SJSA1 (cell line): ENCODE results near the gene MAGI3. TPM values are rescaled to one million over a fixed set of nuclear protein-coding genes. Genes with fewer than 3 reads are reported as not detected.
"Not testable (repeated sequence)": the region's sequence is repeated elsewhere in the genome, so short reads cannot be mapped to it uniquely, and the experiment has no call there.

ENCODE experiments used
- DNase-seq, 2 experiments: peaks; one replicate each; pipeline ENCODE4 v3.0.0-alpha.2; 2015 to 2020; ENCODE audit warnings: low spot score in 2 of 2, low read depth in 1 of 2
- H3K27ac ChIP-seq: fragments of 250-450 bp; sonication (Bioruptor Pico); 2 replicates; pipeline ENCODE4 v1.5.1; 2020; ENCODE audit warnings: mild to moderate bottlenecking, moderate library complexity
- H3K27me3 ChIP-seq: fragments of 250-450 bp; sonication (Bioruptor Pico); replicated peaks from 2 replicates; pipeline ENCODE4 v1.5.1; 2020; ENCODE audit warnings: mild to moderate bottlenecking, moderate library complexity
- H3K36me3 ChIP-seq: fragments of 250-450 bp; sonication (Bioruptor Pico); 2 replicates; pipeline ENCODE4 v1.5.1; 2020; ENCODE audit warnings: mild to moderate bottlenecking
- H3K4me1 ChIP-seq: fragments of 250-450 bp; sonication (Bioruptor Pico); replicated peaks from 2 replicates; pipeline ENCODE4 v1.6.1; 2021; ENCODE audit warnings: mild to moderate bottlenecking
- H3K4me3 ChIP-seq: fragments of 250-450 bp; sonication (Bioruptor Pico); 2 replicates; pipeline ENCODE4 v1.5.1; 2020; ENCODE audit warnings: mild to moderate bottlenecking
- H3K9me3 ChIP-seq: fragments of 250-450 bp; sonication (Bioruptor Pico); replicated peaks from 2 replicates; pipeline ENCODE4 v1.5.1; 2020; ENCODE audit warnings: mild to moderate bottlenecking
- total RNA-seq: library from RNA; depleted of rRNA; stranded (reverse); fragments of >200 nt; shearing (Covaris generic); gene quantifications from 2 replicates; pipeline ENCODE4 v1.2.3, GENCODE V29; 2014

The MAGI3 gene
- total RNA-seq, 1 experiment from 2014 or later: 25.4 TPM

DNA sequence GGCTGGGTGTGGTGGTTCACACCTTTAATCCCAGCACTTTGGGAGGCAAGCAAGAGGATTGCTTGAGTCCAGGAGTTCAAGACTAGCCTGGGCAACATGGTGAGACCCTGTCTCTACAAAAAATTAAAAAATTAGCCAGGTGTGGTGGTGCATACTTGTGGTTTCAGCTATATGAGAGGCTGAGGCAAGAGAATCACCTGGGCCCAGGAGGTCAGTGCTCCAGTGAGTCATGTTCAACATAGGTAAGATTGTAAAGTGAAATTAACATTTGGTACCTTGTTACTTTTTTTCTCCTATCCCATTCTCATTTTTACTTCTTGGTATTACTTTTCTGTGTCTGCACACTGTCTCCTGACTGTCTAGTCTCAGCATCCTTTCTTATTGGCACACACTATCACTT lies 19.0 kb downstream of the MAGI3 start:
- Histone ChIP-seq H3K27me3 (no peaks in the 10 kb centered on the region), H3K4me1 (peaks cover 3% of the 10 kb centered on the region; the same call in 1 of the 2 replicates), H3K4me3 (no peak overlapping the region), H3K36me3 (peaks cover 3% of the 10 kb centered on the region; the same call in 1 of the 2 replicates), H3K27ac (no peak overlapping the region), H3K9me3 (no peaks in the 10 kb centered on the region)
- DNase-seq: no peak

- not testable (repeated sequence) for H3K4me3 ChIP-seq, DNase-seq, H3K36me3 ChIP-seq, H3K4me1 ChIP-seq, H3K27me3 ChIP-seq, H3K27ac ChIP-seq, H3K9me3 ChIP-seq
Measured at GRCh38 chr1:113412020-113412419, 21.7 kb downstream of the MAGI3 start.

DNA sequence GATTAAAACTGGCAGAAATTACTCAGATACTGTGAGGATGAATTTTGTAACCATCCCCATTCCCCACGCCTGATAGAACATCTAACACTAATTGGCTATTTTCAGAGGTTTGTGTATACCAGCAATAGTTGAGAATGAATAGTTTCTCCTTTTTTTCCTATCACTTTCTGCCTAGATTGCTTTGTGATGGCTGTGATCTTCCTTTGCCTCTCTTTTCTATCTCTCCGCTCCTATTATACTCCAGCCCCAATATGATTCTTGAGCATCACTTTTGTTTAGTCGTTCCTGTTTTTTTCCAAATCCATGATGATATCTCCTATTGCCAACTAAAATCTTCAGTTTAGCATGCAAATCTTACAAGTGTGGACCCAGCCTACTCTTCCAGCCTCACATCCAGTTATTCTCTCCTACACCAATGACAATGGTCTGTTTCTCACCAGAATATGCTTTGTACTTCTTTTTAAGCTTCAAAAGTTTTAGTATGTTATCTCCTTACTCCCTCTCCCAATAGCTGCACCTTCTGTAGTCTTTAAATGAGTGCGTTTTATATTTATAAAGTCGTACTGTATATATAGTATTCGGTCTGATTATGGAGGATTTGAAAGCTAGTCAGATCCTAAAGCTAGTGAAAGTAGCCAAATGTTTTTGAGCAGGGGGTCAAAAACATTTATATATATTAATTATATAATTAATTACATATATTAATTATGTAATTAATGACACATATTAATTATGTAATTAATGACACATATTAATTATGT lies 25.2 kb downstream of the MAGI3 start:
- DNase-seq: peak in 1 of 2 experiments; percentile 37
- Histone ChIP-seq H3K27me3 (no peaks in the 10 kb centered on the region), H3K27ac (no peak overlapping the region), H3K4me3 (no peak overlapping the region), H3K4me1 (peaks cover 4% of the 10 kb centered on the region; the same call in 1 of the 2 replicates), H3K36me3 (no peaks in the 10 kb centered on the region), H3K9me3 (no peaks in the 10 kb centered on the region)

DNA sequence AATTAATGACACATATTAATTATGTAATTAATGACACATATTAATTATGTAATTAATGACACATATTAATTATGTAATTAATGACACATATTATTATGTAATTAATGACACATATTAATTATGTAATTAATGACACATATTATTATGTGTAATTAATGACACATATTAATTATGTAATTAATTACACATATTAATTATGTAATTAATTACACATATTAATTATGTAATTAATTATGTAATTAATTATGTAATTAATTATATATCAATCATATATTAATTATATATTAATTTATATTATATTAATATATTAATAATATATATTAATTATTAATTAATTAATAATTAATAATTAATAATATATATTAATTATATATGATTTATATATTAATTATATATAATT lies 25.8 kb downstream of the MAGI3 start:
- not testable (repeated sequence) for H3K9me3 ChIP-seq, H3K4me1 ChIP-seq, H3K4me3 ChIP-seq, H3K36me3 ChIP-seq, H3K27ac ChIP-seq, DNase-seq, H3K27me3 ChIP-seq

GRCh38 chr1:113416496-113416895 lies 26.2 kb downstream of the MAGI3 start:
- H3K9me3 ChIP-seq: no peaks in the 10 kb centered on the region
- peak in 1 of 2 experiments; percentile 24 for DNase-seq
- no peak overlapping the region for H3K27ac ChIP-seq
- H3K36me3 ChIP-seq: no peaks in the 10 kb centered on the region
- no peak overlapping the region for H3K4me3 ChIP-seq
- H3K4me1 ChIP-seq: peaks cover 4% of the 10 kb centered on the region; the same call in 1 of the 2 replicates
- no peaks in the 10 kb centered on the region for H3K27me3 ChIP-seq

DNA sequence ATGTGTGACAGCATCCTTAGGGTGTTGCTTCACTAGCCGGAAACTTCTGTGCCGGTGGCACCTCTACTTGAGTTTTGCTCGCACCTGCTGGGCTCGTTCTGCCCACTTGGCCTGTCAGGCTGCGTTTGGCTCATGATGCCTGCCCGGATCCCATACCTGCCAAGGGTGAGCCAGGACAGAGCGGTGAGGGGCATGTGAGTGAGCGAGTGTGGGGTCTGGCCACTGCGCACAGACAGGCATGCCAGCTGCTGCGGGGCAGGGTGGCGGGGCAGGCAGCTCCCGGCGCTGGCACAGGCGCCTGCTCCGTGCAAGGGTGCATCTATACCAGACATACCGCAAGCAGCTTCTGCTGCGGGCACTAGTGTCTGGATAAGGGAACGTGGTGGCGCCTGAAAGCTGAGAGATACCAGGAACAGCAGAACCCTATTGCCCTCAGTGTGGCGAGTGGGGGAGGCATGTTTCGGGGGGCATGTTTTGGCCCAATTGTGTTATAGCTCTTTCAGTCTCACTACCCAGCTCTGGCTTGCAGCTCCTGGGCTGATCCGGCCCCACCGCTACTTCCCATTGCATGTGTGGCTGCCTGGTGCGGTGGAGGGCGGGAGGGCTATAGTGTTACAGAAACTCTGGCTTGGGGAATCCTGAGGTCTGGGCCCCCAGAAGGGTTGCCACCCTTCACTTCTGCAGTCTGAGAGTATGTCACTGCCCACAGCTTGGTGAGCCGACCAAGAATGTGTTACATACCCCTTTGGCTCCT lies 32.2 kb downstream of the MAGI3 start:
- Histone ChIP-seq H3K4me1 (peaks cover 4% of the 10 kb centered on the region; the same call in 1 of the 2 replicates), H3K4me3 (no peak overlapping the region), H3K36me3 (no peaks in the 10 kb centered on the region), H3K27ac (no peak overlapping the region), H3K9me3 (no peaks in the 10 kb centered on the region), H3K27me3 (no peaks in the 10 kb centered on the region)
- DNase-seq: no peak

DNA sequence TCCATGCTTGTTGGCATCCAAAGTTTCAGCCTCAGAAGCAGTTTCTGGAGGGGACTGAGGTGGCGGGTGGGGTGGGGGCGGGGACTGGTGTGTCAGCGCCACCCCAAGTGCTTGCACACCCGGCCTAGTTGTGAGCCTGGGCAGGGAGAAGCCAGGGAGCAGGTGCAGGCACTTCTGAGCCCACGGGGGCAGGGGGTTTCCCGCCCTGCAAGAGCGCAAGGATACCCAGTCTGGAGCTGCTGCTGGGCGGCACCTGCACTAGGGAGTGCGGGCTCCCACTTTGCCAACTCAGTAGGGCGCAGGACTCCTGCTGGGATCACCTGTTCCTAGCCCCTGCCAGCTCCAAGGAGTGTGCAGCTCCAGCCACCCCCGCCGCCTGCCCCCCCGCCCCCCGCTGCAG lies 33.5 kb downstream of the MAGI3 start:
- Histone ChIP-seq H3K27ac (no peak overlapping the region), H3K36me3 (no peaks in the 10 kb centered on the region), H3K4me3 (no peak overlapping the region), H3K9me3 (no peaks in the 10 kb centered on the region), H3K4me1 (peaks cover 4% of the 10 kb centered on the region; the same call in 1 of the 2 replicates), H3K27me3 (no peaks in the 10 kb centered on the region)
- DNase-seq: no peak

DNA sequence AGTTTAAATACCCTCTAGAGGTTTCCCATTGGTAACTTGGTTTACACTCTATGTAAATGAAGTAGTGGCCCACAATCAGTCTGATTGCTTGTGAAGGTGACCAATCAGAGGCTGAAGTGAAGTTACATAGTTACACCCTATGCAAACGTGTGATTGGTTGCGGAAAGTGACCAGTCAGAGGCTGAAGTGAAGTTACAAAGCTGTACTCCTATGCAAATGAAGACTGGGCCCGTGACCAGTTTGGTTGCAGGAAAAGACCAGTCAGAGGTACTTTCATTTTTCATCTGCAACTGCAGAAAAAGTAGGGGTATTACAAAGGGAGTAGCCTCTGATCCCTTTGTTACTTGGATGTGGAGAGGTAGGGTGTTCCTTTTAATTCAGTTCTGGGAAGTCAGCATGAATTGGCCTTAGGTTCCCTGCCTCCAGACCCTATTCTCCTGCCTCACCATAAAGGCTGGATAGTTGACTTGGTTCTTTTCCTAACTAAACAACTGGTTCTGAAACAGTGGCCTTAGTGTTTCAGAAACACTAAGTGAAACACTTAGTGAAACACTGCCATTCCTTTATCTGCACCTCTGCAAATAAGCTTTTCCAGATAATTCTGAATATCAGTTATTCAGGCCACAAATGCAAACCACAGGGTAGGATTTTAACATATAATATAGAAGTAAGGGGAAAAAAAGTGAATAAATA lies 39.3 kb downstream of the MAGI3 start:
- Histone ChIP-seq H3K9me3 (no peaks in the 10 kb centered on the region), H3K27ac (no peak overlapping the region), H3K36me3 (no peaks in the 10 kb centered on the region), H3K4me1 (peaks cover 4% of the 10 kb centered on the region; the same call in 1 of the 2 replicates), H3K27me3 (no peaks in the 10 kb centered on the region), H3K4me3 (no peak overlapping the region)
- DNase-seq: no peak

DNA sequence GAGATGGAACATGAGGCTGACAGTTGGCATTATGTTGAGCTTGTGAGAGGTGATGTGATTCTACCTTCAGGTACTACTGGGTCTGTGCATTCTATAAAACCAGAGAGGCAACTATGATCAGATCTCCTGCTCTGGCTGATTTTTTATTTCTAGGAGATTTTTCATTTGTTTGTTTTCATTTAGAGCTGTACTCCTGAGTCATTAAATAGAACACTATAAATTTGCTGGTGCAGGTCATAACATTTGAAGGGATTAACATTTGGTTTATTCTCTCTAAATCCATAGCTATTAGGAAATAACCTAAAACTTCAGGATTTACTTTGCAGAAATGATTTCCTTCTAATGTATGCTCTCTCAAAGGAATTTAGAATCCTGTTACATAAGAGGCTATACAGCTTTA lies 42.9 kb downstream of the MAGI3 start:
- no peaks in the 10 kb centered on the region for H3K36me3 ChIP-seq
- no peaks in the 10 kb centered on the region for H3K27me3 ChIP-seq
- no peak overlapping the region for H3K27ac ChIP-seq

GRCh38 chr1:113434081-113434873 lies 44.0 kb downstream of the MAGI3 start:
- H3K4me3 ChIP-seq: no peak overlapping the region
- DNase-seq: no peak
- H3K4me1 ChIP-seq: peaks cover 4% of the 10 kb centered on the region; the same call in 1 of the 2 replicates
- no peaks in the 10 kb centered on the region for H3K27me3 ChIP-seq
- H3K9me3 ChIP-seq: no peaks in the 10 kb centered on the region
- H3K27ac ChIP-seq: no peak overlapping the region
- H3K36me3 ChIP-seq: no peaks in the 10 kb centered on the region

More for the DNA sequence above, 42.9 kb downstream of the MAGI3 start:
- Histone ChIP-seq H3K4me1 (peaks cover 4% of the 10 kb centered on the region; the same call in 1 of the 2 replicates), H3K4me3 (no peak overlapping the region), H3K9me3 (no peaks in the 10 kb centered on the region)
- DNase-seq: no peak

DNA sequence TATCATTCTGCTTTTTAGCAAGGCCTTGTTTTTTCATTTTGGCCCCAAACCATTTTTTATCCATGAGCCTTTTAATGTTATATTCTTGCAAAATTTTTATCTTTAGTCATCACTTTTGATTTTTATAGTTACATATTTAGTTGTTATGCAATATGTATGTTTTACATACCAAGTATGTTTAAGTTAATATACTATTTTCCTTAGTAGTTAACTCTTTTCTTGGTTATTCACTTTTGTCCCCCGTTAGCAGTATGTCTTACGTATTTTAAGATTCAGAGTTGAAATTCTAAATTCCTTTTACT lies 44.5 kb downstream of the MAGI3 start:
- H3K4me3 ChIP-seq: no peak overlapping the region
- no peaks in the 10 kb centered on the region for H3K9me3 ChIP-seq
- H3K27ac ChIP-seq: no peak overlapping the region
- peaks cover 4% of the 10 kb centered on the region; the same call in 1 of the 2 replicates for H3K4me1 ChIP-seq
- DNase-seq: no peak
- no peaks in the 10 kb centered on the region for H3K36me3 ChIP-seq
- H3K27me3 ChIP-seq: no peaks in the 10 kb centered on the region

DNA sequence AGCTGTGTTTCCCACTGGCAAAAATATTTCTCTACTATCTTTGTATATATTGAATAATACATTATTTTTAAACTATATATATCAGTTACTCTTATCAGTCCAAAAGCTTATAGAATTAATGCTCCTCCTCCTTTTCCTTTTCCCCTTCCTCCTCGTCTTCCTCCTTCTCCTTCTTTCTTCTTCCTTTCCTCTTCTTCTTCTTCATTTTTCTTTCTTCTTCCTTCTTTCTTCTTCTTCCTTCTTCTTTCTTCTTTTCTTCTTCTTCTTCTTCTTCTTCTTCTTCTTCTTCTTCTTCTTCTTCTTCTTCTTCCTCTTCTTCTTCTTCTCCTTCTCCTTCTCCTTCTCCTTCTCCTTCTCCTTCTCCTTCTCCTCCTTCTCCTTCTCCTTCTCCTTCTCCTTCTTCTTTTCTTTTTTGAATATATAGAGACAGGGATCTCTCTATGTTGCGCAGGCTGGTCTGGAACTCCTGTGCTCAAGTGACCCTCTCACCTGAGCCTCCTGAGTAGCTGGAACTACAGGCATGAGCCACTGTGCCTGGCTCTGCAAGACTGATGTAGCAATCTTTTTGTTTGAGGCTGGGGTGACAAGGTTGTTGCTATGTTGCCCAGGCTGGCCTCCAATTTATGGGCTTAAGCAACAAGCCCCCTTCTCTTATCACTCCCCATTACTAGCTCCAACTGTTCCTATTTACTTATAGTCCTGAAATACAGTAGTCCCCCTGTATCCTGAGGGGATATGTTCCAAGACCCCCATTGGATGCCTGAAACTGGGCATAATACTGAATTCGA lies 47.4 kb downstream of the MAGI3 start:
- Histone ChIP-seq H3K27ac (no peak overlapping the region), H3K36me3 (no peaks in the 10 kb centered on the region), H3K4me1 (peaks cover 4% of the 10 kb centered on the region; the same call in 1 of the 2 replicates), H3K27me3 (no peaks in the 10 kb centered on the region), H3K9me3 (no peaks in the 10 kb centered on the region), H3K4me3 (no peak overlapping the region)
- no peak for DNase-seq
